Right lobe of liver (tissue), 4 donors: ENCODE results near the gene RAX.

Experiments
- CTCF ChIP-seq, 4 donors: fragments of 200-600 bp in 3 of 4; fragments of 450-650 bp in 1 of 4; IDR thresholded peaks; one replicate each; pipeline versions ENCODE4 v1.5.1 to v1.8.0; 2016 to 2022; ENCODE audit warnings: antibody characterized with exemption in 4 of 4, mild to moderate bottlenecking in 2 of 4
- POLR2A ChIP-seq: fragments of 450-650 bp; IDR thresholded peaks from one replicate; pipeline ENCODE4 v1.6.1; 2017; ENCODE audit warnings: antibody characterized with exemption, mild to moderate bottlenecking
- donor health status: DM: no; HTN: no; CAD: no.
- donor health status: DM: no; HTN: no; CAD: no.
- donor health status: DM: no; HTN: yes; CAD: no.

- TF ChIP-seq POLR2A (no peak), CTCF (IDR thresholded peaks at IDR 0.05) (no peak)
These were observed 2.8 kb upstream of the RAX start for GRCh38 chr18:59276047-59276446.
